Suprapubic skin (tissue), 4 donors: ENCODE measurements around the gene MAD1L1.

Experiments
- CTCF ChIP-seq, 2 donors: fragments of 200-600 bp in 1 of 2; fragments of 450-650 bp in 1 of 2; sonication (generic) in 1 of 2; IDR thresholded peaks; one replicate each; pipeline ENCODE4 v1.5.1; 2016 to 2019; ENCODE audit warnings: antibody characterized with exemption in 2 of 2, mild to moderate bottlenecking in 1 of 2, moderate library complexity in 1 of 2
- POLR2A ChIP-seq, 2 donors: fragments of 450-650 bp; IDR thresholded peaks; one replicate each; pipeline ENCODE4 v1.6.1; 2017; ENCODE audit warnings: antibody characterized with exemption in 2 of 2, mild to moderate bottlenecking in 2 of 2, moderate library complexity in 2 of 2
- POLR2AphosphoS5 ChIP-seq, 3 donors: sonication (generic); formaldehyde crosslinking; IDR thresholded peaks; one replicate each; pipeline ENCODE4 v1.6.1; 2017; ENCODE audit warnings: antibody characterized with exemption in 3 of 3

- TF ChIP-seq CTCF (IDR thresholded peaks at IDR 0.05) (no peak), POLR2AphosphoS5 (IDR thresholded peaks at IDR 0.05) (no peak), POLR2A (IDR thresholded peaks at IDR 0.05) (no peak)
Observed at GRCh38 chr7:1940402-1940786, 292.4 kb downstream of the MAD1L1 start.
